OCI-LY3 (cell line): ENCODE measurements around the gene C1QTNF12.

Experiments used
- EZH2phosphoT487 ChIP-seq: fragments of 200-600 bp; shearing (Covaris generic); IDR thresholded peaks from 2 replicates; pipeline ENCODE4 v1.6.1; 2018; ENCODE audit warnings: antibody characterized with exemption, mixed run types, low read depth
- TF ChIP-seq, protein P1 (sequence below): fragments of 200-600, 300-600 bp; sonication (generic); IDR thresholded peaks from 2 replicates; pipeline ENCODE4 v1.5.1; 2014; ENCODE audit warnings: antibody characterized with exemption, low read length, low read depth

DNA sequence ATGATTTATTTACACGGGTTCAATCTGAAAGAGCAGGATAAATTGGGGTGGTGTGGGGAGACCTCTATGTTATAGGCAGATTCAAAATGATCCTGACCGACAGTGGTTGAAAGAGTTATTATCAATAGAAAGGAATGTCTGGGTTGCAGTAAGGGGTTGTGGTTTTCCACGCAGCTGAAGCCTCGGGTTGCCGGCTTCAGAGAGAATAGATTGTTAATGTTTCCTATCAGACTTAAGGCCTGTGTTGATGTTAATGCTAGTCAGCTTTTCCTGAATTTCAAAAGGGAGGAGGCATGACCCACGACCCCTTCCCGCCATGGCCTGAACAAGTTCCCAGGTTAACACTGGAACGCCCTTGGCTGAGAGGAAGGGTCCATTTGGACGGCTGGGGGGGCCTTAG, 29.3 kb upstream of the C1QTNF12 start:
- TF ChIP-seq, protein P1, sequence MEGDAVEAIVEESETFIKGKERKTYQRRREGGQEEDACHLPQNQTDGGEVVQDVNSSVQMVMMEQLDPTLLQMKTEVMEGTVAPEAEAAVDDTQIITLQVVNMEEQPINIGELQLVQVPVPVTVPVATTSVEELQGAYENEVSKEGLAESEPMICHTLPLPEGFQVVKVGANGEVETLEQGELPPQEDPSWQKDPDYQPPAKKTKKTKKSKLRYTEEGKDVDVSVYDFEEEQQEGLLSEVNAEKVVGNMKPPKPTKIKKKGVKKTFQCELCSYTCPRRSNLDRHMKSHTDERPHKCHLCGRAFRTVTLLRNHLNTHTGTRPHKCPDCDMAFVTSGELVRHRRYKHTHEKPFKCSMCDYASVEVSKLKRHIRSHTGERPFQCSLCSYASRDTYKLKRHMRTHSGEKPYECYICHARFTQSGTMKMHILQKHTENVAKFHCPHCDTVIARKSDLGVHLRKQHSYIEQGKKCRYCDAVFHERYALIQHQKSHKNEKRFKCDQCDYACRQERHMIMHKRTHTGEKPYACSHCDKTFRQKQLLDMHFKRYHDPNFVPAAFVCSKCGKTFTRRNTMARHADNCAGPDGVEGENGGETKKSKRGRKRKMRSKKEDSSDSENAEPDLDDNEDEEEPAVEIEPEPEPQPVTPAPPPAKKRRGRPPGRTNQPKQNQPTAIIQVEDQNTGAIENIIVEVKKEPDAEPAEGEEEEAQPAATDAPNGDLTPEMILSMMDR: no peak
- TF ChIP-seq EZH2phosphoT487: no peak
